HL-60/S4 (cell line): ENCODE measurements around the gene SND1.

Experiments
- in situ Hi-C: fragments of 300-500 bp; cut with MboI; formaldehyde crosslinking; loops from 2 replicates; pipeline ENCODE4 v1.14.3; 2022; ENCODE audit warnings: low sequenced_read_pairs

SND1 gene

GRCh38 chr7:127980901-127981300 is 328.9 kb downstream of the SND1 start:
- in situ Hi-C loops, result no loop called here

GRCh38 chr7:127981965-127982364 is 330.0 kb downstream of the SND1 start:
- in situ Hi-C loops, result no loop called here

- in situ Hi-C loops, result no loop called here
Observed at GRCh38 chr7:127983804-127984332, 331.9 kb downstream of the SND1 start.

- in situ Hi-C loops, result no loop called here
Observed at GRCh38 chr7:127986581-127987521, 334.9 kb downstream of the SND1 start.

GRCh38 chr7:127988751-127989150 is 336.8 kb downstream of the SND1 start:
- in situ Hi-C loops, result no loop called here

GRCh38 chr7:127993317-127993716 is 341.3 kb downstream of the SND1 start:
- in situ Hi-C loops, result no loop called here

GRCh38 chr7:127993987-127994386 is 342.0 kb downstream of the SND1 start:
- in situ Hi-C loops, result no loop called here

- in situ Hi-C loops, result no loop called here
Observed at GRCh38 chr7:127995156-127995880, 343.3 kb downstream of the SND1 start.

- in situ Hi-C loops, result no loop called here
Observed at GRCh38 chr7:127995881-127996215, 343.9 kb downstream of the SND1 start.

GRCh38 chr7:127996253-127997071 is 344.5 kb downstream of the SND1 start:
- in situ Hi-C loops, result no loop called here

GRCh38 chr7:127997226-127997922 is 345.4 kb downstream of the SND1 start:
- in situ Hi-C loops, result no loop called here

- in situ Hi-C loops, result no loop called here
Observed at GRCh38 chr7:127998671-127999070, 346.7 kb downstream of the SND1 start.

- in situ Hi-C loops, result no loop called here
Observed at GRCh38 chr7:128000048-128000447, 348.1 kb downstream of the SND1 start.

GRCh38 chr7:128000854-128001265 is 348.9 kb downstream of the SND1 start:
- in situ Hi-C loops, result no loop called here

GRCh38 chr7:128003167-128003566 is 351.2 kb downstream of the SND1 start:
- in situ Hi-C loops, result no loop called here

GRCh38 chr7:128003787-128004186 is 351.8 kb downstream of the SND1 start:
- in situ Hi-C loops, result no loop called here

- in situ Hi-C loops, result no loop called here
Observed at GRCh38 chr7:128004623-128005022, 352.6 kb downstream of the SND1 start.

GRCh38 chr7:128005117-128005516 is 353.1 kb downstream of the SND1 start:
- in situ Hi-C loops, result no loop called here

- in situ Hi-C loops, result no loop called here
Observed at GRCh38 chr7:128005759-128006159, 353.8 kb downstream of the SND1 start.

GRCh38 chr7:128006550-128007302 is 354.7 kb downstream of the SND1 start:
- in situ Hi-C loops, result no loop called here
